Measurements from ENCODE around the gene PYGM. TPM values are rescaled to one million over a fixed set of nuclear protein-coding genes. Genes with fewer than 3 reads are reported as not detected.
A peak's percentile ranks its signal among the peaks of the same experiment; 100 is the strongest.

PYGM gene
- total RNA-seq, 2 donors from 2014 or later: 0.67 to 3.0 TPM

DNA sequence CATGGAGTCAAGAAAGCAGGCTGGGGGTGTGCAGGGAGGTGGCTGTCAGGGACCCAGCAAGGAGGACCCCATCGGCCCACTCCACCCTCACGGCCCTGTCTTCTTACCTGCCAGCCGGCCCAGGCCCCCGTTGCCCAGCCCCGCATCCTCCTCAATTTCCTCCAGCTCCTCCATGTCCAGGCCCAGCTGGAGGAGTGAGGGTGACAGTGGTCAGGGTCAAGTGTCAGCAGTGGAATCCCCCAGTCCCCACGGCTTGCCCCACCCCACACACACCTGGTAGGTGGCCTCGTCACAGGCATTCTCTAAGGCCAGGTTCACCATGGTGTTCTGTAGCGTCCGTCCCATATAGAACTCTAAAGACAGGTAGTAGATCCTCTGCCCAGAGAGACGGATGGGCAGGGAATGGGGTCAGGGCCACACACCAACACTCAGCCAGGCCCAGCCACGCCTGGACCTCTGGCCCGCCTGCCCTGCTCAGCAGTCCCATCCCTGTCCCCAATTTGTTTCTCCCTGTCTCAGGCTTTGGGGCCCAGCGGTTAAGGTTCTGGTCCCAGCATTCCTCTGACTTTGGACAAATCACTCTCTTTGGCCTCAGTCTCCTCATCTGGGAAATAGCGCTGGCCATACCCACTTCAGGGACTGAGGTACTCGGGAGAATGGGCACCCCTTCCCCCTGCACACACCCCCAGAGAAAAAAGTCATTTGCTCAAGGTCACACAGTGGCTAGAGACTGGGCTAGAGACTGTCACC, 1.3 kb downstream of the PYGM start:
- intact Hi-C loops (cut with DNase I, micrococcal nuclease): no loop called here
- peak in 1 of 2 donors; percentile 10 for DNase-seq
- no peak for ATAC-seq

DNA sequence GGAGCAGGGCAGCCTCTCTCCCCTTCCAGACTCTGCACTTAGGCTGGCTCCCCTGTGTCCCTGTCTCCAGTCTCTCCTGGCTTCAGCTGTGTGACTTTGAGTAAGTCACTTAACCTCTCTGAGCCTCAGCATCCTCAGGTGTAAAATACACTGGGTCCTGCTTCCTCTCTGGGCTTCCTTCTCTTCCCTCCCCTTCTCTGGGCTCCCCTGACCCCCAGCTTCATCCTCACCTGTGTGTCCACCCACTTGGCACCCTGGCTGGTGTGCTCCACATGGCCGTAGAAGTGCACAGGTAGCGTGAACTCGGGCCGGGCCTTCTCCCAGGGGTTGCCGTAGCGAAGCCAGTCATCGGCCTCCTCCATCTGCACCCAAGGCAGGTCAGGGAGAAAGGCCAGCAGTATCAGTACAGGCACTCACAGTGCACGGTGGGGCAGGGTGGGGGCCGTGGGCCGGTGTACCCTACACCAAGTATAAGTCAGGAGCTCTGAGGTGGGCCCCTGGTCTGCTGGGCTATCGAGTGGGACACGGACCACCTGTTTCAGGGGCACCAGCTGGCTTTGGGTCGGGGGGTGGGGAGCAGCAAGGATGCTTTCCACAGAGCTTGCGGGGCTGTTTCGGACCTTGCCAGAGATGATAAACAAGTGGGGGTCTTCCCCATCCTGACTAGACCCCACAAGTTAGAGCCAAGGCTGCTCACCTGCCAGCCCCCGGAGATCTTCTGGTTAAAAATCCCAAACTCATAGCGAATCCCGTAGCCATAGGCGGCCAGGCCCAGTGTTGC, 2.0 kb downstream of the PYGM start:
- DNase-seq (no peak), ATAC-seq (no peak)
- intact Hi-C loops (cut with DNase I, micrococcal nuclease): no loop called here

DNA sequence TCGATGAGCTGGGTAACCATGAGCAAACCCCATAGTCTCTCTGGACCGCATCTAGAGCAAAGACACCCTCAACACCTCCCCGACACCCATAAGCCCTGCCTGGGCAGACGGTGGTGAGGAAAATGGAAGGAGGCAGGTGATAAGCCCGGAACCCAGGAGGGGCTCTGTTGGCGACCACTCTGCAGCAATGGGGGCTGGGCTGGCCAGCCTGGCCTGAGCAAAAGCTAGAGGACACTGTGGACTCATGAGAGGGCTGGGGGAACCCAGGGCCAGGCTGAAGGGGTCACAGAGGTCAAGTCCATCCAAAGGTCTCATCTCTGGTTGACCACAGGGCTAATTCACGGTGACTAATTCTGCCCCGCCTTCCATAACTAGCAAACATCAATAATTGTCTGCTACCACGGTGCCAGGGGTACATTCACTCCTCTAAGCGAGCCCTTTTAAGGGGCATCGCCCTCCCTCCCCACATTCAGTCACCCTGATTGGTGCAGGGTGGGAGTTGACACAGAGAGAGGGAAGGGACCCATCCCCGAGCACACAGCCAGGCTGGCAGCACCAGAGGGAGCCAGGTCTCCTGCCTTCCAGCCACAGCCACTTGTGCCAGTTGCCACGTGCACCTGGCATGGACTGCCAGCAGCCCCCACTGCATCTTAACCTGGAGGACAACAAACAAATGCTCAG, 4.0 kb downstream of the PYGM start:
- no peak for DNase-seq
- no peak for ATAC-seq
- intact Hi-C loops (cut with DNase I, micrococcal nuclease): no loop called here

DNA sequence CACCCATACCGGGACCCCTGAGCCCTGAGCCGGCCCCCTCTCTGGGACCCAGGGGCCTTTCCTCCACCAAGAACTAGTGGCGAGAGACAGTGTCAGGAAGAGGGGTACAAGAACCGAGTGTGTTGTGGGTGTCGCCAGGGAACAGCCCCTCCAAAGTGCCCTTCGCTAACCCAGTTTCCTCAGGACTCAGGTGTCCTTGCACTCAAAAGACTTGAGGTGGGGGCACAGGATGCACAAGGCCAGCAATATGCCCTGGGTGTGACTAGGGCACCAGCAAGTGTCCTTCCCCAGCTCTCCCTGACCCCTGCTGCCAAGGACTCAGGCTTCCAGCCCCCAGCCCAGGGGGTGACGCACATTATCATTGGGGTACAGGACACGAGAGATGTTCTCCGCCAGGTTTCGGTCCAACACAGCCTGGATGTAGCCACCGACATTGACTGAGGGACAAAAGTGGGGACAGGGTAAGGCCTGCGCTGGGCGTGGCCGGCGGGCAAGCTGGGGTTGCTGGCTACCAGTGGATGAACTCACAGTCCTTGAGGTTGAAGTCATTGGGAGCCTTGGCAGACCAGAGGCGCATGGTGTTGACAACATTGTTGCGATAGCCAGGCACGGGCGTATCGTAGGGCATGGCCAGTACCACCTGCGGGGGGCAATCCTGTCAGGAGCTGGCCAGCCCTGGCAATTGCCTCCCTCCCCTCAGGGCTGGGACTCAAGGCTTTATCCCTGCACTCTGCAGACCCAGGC, 4.7 kb downstream of the PYGM start:
- no peak for DNase-seq
- intact Hi-C loops (cut with DNase I, micrococcal nuclease): no loop called here

DNA sequence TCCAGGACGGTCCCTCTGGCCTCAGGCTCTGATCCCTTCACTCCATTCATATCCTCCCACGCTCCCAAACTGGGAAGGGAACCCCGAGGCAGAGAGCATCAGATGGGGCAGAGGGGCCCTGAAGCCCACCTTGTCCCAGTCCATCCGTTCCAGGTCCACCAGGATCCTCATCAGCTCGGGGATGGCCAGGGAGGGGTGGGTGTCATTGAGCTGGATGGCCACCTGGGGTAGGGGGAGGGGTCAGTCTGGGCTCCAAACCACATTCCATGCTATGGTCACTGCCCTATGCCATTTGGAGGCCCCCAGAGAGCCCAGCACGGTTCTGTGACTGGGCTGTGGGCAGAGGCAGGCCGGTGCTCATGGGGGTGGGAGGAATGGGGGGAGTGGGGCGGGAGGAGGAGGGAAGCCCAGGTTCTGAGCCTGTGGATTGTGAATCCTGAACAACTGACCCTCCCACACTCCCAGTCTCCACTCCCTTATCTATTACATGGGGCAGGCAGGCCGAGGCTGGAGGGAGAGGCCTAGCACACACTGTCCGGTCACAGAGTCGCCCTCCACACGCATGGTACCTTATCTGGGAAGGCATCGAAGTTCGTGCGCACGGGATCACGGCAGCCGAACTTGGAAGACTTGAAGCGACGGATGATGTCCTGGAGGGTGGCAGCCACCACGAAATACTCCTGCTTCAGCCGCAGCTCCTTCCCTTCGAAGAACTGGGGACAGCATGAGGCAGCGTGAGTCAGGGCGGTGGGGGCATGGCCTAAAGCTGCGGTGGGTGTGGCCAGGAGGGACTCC, 5.5 kb downstream of the PYGM start:
- DNase-seq (no peak), ATAC-seq (no peak)
- intact Hi-C loops (cut with DNase I, micrococcal nuclease): no loop called here

More for the DNA sequence above, 4.7 kb downstream of the PYGM start:
- ATAC-seq: no peak

DNA sequence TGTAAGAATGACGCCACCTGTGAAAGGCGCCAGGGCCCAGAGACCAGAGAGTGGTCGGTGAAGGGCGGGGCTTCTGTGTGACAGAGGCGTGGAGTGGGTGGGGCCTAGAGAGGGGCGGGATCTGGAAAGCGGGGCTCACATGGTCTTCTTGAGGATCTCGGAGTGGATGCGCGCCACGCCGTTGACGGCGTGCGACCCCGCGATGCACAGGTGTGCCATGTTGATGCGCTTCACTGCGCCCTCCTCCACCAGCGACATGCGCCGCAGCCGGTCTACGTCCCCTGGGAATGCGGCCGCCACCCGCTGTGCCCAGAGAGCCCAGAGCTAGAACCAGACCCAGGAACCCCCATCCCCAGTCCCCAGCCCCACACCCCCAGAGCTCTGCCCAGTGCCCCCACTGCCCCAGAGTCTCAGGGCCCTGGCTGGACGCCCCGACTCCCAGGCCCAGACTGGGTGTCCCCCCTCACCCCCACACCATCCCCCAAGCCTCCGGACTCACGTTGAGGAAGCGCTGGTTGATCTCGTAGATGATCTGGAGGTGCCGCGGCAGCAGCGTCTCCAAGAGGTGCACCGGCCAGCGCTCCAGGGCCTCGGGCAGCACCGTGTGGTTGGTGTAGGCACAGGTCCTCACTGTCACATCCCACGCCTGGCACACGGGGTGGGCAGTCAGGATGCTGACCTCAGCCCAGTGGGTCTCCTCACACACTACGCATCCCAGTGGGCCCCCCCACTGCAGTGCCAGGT, 6.2 kb downstream of the PYGM start:
- DNase-seq (no peak), ATAC-seq (no peak)
- intact Hi-C loops (cut with DNase I, micrococcal nuclease): no loop called here

DNA sequence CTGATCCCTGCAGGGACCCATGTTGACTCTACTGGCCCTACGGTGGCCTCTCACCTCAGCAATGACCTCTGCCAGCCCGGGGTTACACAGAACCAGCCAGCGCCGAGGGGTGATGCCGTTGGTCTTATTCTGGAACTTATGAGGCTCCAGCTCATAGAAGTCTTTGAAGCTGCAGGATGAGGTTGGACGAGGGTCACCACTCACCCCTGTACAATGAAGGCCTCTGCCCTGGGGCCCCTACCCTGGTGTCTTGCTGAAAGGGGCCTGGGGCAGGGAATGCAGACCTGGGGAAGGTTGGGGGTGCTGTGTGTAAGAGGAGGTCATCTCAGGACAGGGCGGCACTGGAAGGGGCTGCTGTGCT, 6.8 kb downstream of the PYGM start:
- ATAC-seq (no peak), DNase-seq (no peak)
- intact Hi-C loops (cut with DNase I, micrococcal nuclease): no loop called here

DNA sequence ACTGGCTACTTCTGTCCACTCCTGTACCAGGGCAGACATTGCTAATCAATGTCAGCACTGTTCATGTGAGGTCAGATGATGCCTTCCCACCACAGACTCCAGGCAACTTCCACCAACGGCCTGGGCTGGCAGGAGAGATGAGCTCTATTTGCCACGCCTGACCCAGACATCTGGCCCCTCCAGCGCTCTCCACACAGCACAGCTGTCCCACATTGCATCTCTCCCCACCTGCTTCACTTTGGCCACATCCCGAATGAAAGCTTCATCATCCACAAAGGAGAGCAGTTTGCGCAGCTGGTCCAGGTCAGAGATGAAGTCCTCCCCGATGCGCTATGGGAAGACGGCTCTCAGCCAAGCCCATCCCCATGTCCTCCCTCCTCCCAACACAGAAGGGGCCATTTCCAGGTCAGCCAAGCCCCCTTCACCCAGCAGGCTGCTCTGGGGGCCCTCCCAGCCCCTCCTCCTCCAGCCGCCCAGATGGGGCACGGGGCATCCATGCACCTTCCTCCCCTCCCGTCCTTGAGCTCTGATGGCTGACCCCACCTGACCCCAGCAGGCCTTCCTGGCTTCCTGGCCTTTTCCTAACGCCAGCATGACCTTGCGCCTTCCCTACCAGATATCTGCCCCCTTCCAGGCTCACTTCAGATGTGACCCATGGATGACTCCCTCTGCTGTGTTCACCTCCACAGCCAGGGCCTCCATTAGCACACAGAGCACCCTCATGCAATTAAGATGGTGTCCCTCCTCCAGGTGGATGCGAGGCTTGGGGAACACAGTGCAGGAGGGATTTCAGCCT, 7.4 kb downstream of the PYGM start:
- DNase-seq (no peak), ATAC-seq (no peak)
- intact Hi-C loops (cut with DNase I, micrococcal nuclease): no loop called here

DNA sequence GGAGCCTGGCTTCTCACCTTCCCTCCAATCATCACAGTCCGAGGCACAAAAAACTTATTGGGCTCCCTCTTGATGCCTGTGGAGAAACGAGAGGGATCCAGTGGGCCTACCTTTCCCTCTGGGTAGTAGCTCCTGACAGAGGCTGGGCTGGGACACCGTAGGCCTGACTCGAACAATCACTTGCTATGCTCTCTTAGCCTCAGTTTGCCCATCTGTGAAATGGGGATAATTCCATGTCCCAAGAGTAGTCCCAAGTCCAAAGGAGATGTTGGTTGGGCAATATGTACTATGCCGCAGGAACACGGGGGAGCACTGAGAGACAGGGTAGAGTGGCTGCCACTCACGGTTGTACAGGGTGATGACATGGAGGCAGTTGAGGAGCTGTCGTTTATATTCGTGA, 8.2 kb downstream of the PYGM start:
- ATAC-seq: no peak
- intact Hi-C loops (cut with DNase I, micrococcal nuclease): no loop called here
- DNase-seq: no peak

DNA sequence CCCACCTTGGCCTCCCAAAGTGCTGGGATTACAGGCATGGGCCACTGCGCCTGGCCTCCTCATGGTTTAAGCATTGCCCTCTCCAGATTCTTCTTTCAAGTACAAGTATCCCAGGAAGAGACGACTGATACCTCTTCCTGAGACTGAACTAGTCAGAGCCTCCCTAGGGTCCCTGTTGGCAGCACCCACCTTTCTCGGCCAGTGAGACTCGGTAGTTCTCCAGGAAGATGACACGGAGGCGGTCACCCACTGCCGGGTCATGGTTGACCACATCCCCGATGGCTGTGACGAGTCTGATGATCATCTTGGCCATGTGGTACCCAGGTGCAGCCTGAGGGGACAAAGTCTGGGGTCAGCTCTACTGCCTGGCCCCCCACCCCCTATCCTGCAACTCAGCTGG, 8.6 kb downstream of the PYGM start:
- intact Hi-C loops (cut with DNase I, micrococcal nuclease): no loop called here
- no peak for DNase-seq
- ATAC-seq: no peak

DNA sequence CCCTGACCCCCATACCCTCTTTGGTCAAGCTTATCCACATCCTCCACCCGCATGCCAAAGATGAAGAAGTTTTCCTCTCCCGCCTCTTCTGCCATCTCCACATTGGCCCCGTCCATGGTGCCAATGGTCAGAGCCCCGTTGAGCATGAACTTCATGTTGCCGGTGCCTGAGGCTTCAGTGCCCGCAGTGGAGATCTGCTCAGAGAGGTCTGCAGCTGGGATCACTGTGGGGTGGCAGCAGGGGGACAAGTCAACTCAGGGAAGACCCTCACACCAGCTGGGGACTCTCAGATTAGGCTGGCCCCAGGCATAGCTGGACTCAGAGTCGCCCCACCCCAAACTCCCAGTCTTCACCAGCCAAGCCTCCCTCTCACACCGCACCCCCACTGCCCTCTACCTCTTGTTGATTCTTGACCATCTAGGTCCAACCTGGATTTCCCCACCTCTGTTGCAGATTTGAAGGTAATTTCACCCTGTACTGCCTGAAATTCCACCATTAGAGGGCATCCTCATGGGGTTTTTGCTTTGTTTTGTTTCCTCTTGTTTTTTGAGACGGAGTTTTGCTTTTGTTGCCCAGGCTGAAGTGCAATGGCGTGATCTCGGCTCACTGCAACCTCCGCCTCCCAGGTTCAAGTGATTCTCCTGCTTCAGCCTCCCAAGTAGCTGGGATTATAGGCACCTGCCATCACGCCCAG, 9.3 kb downstream of the PYGM start:
- ATAC-seq (no peak), DNase-seq (no peak)
- intact Hi-C loops (cut with DNase I, micrococcal nuclease): no loop called here

DNA sequence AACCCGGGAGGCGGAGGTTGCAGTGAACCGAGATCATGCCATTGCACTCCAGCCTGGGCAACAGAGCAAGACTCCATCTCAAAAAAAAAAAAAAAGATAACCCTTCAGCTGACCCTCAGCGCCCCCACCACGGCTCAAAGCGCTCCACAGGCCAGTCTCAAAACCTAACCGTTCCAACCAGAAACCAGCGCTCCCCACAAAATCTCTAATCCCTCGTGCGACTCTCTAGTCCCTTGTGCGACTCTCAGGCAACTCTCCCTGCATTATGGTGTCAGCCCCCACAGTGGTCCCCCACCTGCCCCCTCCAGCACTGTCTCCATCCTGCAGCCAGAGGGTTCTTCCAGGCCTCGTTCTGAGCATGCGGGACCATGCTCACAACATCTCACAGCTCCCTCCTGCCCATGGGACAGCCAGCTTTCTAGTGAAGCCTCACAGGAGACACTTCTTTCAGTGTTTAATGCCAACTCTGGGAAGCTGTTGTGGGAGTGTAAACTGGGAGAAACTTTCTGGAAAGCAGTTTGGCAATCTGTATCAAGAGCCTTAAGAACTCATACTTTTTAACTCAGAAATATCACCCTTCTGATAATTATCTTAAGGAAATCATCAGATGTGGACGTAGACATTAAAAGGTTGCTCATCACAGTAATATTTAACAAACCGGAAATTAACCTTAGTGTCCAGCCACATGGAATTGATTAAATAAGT, 11.7 kb downstream of the PYGM start:
- DNase-seq (no peak), ATAC-seq (no peak)
- intact Hi-C loops (cut with DNase I, micrococcal nuclease): no loop called here

DNA sequence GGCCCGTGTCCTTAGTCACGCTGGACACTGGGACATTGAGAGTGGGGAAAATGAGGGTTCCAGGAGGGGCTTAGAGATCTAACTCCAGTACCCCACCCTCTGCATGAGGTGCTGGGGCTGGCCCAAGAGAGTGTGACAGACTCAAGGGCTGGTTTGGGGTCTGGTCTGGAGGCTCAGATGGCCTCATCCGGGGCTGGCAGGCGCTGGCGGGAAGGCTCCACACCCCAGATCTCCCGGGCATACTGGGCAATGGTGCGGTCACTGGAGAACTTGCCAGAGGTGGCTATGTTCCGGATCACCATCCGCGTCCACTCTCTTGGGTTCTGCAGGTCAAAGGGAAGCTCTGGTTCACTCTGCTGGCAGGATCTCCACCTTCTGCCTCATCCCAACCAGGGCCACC, 13.3 kb downstream of the PYGM start:
- ATAC-seq (no peak), DNase-seq (no peak)
- intact Hi-C loops (cut with DNase I, micrococcal nuclease): no loop called here

DNA sequence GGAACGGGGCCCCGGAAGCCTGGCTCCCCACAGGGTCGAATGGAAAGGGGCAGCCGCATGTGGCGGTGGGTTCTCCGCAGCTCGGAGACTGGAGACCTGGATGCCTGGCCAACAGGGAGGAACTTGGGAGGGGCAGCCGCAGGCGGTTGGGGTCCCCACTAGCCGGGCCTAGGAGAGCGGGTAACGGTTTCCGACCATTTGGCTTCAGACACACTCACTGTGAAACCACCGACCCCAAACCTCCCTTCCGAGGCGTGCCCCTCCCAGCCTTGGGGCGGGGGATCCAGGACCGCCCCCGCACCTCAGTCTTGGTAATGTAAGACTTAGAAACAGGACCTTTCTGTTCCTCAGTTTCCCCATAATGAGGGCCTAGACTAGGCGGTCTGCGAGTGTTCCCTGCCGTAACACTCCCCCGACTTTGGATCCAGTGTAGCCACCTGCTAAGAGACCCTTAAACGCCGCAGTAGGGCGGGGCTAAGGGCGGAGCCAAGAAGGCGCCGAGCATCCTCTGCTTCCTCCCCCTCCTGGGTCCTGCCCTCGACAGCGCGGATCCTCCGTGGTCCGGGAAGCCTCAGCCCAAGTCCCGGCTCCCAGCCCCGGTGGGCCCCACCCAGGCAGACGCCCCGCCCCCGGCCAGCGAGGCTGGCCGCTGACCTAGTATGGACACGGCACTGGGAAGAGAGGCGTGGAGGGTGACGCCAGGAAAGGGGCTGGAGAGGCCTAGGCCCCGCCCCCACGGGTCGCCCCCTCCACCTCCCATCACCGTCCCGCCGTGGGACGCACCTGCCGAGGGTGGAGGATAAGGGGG, 14.0 kb downstream of the PYGM start:
- peak; percentile 18 for ATAC-seq
- intact Hi-C loops (cut with DNase I, micrococcal nuclease): no loop called here
- peak; percentile 78 to 85 for DNase-seq

DNA sequence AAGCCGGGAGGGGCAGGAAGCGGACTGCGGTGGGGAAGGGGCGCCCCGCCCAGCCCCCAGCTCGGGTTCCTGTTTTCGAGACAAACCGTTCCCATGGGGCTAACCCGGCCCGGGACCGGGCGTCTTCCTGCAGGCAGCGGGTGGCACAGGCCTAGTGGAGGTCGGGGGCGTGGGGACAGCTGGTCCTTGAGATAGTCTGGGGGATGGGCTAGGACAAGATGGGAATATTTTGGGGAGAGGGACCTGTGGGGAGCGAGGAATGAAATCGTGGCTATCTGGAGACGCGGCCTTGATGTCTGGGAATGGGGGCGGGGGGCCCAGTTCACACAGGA, 14.6 kb downstream of the PYGM start:
- no peak for ATAC-seq
- peak; percentile 74 to 84 for DNase-seq
- intact Hi-C loops (cut with DNase I, micrococcal nuclease): no loop called here

All from left colon (tissue), 2 donors.